Renal cortex interstitium (tissue), 11 donors: ENCODE results near the gene DIP2C. TPM values are rescaled to one million over a fixed set of nuclear protein-coding genes. Genes with fewer than 3 reads are reported as not detected.
A peak's percentile ranks its signal among the peaks of the same experiment; 100 is the strongest.
"Not testable (repeated sequence)": the region's sequence is repeated elsewhere in the genome, so short reads cannot be mapped to it uniquely, and the experiment has no call there.

ENCODE experiments used
- DNase-seq, 11 donors: peaks; one replicate each; pipeline ENCODE4 v3.0.0-alpha.2; 2013; ENCODE audit warnings: low read depth in 9 of 11, low spot score in 4 of 11; ENCODE audit errors: extremely low read depth in 1 of 11
- polyA plus RNA-seq, 3 donors: library from polyadenylated mRNA; unstranded; fragments of 120-200 nt; gene quantifications; one replicate each; pipeline ENCODE4 v1.2.1, GENCODE V29; 2013; ENCODE audit not compliant: insufficient read length in 3 of 3

The DIP2C gene
- polyA plus RNA-seq, 3 donors, result 20.7 to 23.7 (median 23.4) TPM

GRCh38 chr10:314381-314780, 375.1 kb downstream of the DIP2C start:
- DNase-seq, result no peak

DNA sequence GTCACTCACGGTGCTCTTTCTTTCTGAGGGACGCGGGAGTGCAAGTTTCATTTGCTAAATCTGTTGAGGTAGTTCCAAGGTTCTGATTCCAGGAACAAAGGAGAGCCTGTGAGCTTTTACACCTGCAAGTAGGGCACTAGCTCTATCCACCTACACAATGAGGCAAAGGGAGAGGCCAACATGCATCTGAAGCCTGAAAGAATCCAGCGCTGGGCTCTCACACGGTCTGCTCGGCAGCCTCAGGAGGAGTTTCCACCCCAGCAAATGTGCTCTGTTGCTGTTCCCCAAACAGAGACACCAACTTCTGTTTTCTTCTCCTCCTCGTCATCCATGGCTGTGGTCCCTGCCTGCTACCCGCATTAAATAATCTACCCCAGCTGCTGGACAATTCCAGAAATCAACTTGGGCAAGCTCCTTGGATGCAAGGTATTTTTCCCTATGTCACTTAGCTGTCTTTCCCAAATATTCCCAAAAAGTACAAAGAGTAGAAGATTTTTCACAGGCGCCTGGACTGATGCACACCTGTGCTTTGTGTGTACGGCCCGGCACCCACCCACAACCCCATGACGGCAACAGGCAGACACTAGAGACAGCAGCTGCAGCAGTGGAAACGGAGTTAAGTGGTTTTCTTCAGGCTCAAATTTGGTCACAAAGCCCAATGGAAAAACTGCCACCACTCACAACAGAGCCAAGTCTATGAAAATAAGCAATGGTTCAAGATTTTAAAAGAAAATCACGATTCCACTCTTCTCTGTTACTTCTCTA, 377.4 kb downstream of the DIP2C start:
- no peak for DNase-seq

GRCh38 chr10:310976-311639, 378.4 kb downstream of the DIP2C start:
- DNase-seq, result no peak

- DNase-seq, result no peak
Observed at GRCh38 chr10:310371-310770, 379.1 kb downstream of the DIP2C start.

DNA sequence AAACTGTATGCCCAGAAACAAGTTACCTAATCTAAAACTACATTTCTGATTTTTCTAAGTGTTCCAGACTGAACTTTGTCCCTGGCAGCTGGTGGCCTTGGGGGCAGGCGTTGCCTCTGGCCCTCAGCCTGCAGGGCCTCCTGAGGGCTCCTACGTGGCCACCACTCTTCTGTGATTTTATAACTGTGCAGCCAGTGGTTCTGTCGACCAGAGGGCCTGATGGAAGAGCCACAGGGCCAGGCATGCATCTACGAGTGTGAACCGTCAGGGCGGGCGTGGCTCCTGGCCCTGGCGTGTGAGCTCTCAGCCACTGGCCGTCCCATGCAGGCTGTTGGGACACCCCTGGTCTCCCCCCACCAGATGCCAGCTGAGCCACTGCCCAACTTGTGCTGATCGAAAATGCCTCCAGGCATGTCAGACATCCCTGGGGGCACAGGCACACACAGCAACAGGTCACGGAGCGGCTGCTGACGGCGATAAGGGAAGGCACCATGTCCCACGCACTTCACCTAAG, 380.8 kb downstream of the DIP2C start:
- DNase-seq, result no peak

DNA sequence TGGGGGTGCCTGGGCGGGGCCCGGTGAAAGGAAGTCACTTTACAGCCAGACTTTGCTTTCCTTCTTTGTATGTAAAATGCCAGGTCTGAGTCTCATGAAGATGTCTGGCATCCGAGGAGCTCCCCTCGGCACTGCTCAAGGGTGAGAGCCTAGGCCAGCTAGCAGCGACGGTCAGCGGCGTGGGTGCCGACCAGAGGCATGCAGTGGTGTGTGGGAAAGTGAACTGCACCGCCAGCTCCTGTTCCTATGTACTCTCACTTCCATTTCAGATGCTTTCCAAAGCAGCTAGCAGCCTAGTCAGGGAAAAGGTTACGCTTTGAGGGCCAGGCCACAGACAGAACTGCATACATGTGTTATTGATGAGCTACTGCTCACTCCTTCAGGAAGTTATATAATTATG, 381.4 kb downstream of the DIP2C start:
- no peak for DNase-seq

- no peak for DNase-seq
Observed at GRCh38 chr10:307659-308058, 381.8 kb downstream of the DIP2C start.

GRCh38 chr10:306675-307185, 382.7 kb downstream of the DIP2C start:
- DNase-seq, result peak; percentile 29 to 71 (median 43)

GRCh38 chr10:306007-306674, 383.3 kb downstream of the DIP2C start:
- no peak for DNase-seq

DNA sequence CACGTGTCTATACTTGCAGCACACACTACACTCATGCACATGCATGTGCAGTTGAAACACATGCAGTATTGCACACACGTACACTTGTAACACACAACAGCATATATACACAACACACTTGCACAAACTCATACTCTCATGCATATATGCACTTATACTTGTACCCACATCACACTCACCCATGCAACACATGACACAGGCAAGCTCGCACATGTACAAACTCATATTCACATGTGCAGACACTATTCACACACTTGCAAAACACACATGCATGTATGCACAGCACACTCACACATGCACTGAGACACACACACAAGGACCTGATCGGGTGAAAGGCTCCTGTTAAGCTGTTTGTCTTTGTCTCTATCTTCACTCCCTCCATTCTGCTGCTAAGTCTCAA, 384.4 kb downstream of the DIP2C start:
- no peak for DNase-seq

- DNase-seq, result no peak
Observed at GRCh38 chr10:301536-301935, 387.9 kb downstream of the DIP2C start.

- DNase-seq, result not testable (repeated sequence)
Observed at GRCh38 chr10:300580-300979, 388.9 kb downstream of the DIP2C start.

DNA sequence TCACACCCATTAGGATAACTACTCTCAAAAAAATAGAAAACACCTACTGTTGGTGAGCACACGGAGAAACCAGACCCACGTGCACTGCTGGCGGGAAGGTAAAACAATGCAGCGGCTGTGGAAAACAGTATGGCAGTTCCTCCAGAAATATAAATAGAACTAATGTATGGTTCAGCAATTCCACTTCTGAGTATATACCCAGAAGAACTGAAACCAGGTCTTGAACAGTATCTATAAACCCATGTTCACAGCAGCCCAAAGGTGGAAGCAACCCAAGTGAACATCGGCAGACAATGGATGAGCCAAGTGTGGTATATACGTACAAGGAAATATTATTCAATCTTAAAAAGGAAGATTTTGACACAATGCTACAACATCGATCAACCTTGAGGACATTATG, 389.5 kb downstream of the DIP2C start:
- no peak for DNase-seq

GRCh38 chr10:299512-299911, 390.0 kb downstream of the DIP2C start:
- no peak for DNase-seq

GRCh38 chr10:298033-298432, 391.4 kb downstream of the DIP2C start:
- DNase-seq, result no peak

GRCh38 chr10:297567-297966, 391.9 kb downstream of the DIP2C start:
- DNase-seq, result no peak

DNA sequence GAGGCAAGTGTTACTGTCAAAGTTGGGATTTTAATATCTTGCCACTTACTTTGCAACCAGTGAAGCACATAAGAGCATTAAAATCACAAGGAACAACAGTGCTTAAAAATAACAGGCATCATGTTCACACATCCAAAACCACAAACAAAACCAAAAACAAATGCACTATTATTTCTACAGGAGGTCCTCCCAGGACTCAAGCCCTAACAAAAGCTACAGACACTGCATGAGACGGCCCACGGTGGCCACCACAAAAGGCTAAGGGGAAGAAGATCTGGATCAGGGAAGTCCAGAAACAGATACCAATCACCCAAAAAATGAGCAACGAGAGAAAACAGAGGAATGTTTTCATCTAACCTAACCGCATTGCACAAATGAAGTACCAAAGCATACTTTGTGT, 395.8 kb downstream of the DIP2C start:
- no peak for DNase-seq

DNA sequence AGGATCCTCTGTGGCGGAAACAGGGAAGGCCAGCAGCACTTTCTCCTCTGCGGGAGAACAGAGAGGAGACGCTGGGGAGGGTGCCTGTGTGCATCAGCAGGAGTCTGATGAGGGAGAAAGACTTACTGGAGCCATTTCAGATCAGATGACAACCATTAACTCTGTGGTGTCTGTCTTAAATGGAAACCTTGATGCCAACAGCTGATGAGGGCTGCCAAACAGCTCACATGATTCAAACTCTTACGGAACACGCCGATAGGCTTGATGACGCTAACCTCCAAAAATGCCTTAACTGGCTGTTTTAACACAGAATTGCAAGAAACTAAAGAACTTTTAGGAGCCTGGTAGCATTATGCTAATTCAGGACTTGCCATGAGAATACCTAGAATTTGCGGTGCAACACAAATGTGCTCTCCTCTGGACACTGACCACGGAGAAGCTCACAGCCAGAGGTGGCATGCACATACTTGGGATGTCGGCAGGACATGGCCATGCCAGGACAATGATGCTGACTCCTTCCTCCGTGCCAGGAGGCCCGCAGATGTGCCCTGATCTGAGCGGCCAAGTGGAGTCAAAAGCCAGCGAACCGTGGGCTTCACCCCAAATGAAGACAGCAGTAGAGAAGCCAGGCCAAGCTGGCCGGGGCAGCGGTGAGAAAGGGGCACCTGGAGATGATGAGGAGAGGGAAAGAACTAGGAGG, 399.3 kb downstream of the DIP2C start:
- no peak for DNase-seq

GRCh38 chr10:289581-289980, 399.9 kb downstream of the DIP2C start:
- DNase-seq, result no peak
